Activated CD4-positive, alpha-beta T cell treated with anti-CD3 and anti-CD28 coated beads, Interleukin-2, Interleukin-6, amounts not matched to agents 100 ng/mL and 50 ng/mL, durations not matched to agents 16 hours and 8 hours (primary cell): ENCODE data around the gene TNNT3.
"Not testable (repeated sequence)": the region's sequence is repeated elsewhere in the genome, so short reads cannot be mapped to it uniquely, and the experiment has no call there.

Source experiments
- DNase-seq: peaks from one replicate; pipeline ENCODE4 v3.0.0-alpha.2; 2020

TNNT3 gene

DNA sequence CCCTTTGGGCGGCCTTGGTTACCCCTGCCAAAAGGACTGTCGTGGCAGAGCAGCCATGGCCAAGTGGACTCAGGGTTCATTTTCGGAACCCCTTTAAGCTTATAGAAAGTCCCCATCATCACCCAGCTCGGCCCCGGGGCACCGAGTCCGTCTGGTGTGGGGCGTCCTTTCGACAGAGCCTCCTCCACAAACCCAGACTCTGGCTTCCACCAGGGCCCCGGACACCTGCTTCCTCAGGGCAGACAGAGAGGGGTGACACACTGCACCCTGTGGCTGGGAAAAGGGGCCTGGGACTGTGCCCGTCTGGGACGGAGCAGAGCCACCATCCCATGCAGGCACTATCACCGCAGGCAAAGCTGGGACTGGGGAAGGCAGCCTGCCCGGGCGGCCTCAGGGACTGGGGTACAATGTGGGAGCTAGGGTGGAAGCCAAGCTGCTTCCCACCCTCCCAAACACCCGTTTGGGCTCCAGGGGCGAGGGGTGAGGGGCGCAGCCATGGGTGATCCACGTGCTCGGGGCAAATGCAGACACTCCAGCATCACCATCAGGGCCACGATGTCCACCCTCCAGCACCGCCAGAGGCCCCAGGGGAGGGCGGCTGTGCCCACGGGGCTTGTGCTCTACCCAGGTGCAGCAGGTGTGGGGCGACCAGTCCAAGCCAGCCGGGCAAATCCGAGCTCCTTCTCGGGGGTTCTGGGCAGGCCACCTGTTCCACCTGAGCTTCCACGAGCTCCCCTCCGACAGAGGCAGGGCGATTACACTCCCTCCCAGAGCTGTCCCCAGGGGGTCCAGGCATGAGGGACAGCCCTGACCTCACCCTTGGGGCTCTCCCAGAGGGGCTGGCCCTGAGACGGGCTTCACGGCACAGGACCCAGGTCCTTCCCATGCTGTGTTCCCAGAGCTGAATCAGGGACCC, 15.9 kb downstream of the TNNT3 start:
- no peak for DNase-seq

DNA sequence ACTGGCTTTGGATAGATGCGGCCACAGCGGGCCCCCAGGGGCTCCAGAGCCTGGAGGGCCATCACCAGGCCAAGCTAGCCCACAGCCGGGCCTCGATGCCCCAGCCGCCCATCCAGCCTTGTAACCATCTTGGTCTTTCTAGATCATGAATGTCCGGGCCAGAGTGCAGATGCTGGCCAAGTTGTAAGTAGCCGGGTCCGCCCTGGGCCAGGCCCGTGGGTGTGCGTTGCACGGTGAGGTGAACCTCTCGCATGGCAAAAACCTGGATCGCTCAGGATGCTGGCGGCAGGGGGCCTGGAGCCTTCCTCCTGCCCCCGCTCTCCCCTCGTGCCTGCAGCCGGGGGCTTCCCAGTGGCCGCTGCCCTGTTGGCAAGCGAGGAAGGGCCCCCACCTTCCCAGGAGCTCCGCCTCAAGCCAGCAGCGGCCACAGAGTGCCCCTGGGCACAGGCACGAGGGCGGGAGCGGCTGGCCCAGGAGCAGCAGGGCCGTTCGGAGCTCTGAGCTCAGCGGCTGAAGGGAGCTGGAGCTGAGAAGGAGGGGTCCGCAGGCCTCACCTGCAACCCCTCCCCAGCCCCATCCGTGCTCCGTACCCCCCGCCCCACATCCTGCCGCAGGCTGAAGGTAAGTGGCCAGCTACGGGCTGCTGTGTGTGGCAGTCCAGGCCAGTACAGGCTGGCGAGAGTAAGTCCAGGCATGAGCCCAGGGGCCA, 16.7 kb downstream of the TNNT3 start:
- no peak for DNase-seq

DNA sequence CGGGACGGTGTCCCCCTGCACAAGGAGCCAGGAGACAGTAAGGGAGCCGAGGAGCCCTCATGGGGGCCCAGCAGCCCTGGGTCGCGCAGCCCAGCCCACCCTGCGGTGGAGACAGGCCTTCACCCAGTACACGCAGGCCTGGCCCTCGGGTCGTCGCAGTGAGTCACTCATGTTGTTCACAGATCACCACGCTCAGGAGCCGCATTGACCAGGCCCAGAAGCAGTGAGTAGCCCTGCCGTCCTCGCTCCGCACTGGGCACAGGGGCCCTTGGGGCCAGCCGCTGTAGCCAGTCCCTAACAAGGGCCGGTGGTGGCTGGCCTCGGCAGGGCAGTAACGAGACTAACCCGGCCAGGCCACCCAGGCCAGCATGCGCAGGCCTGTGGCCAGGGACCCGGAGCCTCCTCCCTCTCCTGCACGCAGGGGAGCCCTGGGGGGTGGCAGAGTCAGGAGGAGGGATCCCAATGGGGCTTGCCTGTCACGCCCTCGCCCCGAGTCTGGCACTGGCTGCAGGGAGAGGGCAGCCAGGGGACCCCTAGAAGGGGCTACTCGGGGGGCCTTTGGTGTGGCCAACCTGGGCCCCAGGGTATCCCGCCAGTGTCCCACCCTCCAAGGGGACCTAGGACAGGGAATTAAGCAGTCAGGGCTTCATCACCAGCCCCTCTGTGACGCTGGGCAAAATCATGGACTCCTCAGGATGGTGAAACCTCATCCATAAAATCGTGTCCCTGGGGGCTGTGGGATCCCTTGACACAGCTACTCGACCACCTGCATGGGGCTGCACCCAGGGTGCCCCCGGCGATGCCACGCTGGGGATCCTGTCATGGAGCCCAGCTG, 17.5 kb downstream of the TNNT3 start:
- DNase-seq: no peak

DNA sequence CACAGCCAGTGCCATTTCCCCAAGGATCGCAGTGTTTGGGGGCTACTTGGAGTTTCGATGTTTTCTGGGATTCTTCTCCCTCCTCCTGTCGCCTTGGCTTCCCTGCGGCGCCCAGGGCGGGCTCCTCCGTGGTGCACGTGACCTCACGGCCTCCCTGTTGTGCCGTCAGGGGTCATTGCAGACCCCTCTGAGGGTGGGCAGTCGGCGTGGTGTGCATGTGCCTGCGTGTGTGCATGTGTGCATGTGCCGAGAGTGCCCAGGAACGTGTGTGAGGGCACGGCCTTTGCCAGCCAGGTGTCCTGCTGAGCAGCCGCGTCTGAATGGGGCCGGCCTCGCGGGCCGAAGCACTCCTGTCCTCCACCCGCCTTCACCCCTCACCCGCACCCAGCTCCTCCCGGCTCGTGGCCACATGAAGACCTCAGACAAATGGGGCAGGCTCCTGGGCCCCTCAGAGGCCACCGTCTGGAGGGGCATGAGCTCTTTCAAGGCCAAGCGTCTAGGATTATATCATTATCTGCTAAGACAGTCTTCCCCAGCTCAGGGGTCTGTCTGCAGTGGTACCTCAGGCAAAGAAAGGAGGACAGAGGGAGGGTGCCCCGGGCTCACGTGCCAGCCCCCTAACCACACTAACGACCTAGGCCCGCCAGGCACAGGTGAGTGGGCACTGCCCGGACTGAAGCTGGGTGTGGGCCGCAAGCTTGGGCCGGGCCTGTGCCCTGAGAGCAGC, 18.3 kb downstream of the TNNT3 start:
- DNase-seq: no peak

DNA sequence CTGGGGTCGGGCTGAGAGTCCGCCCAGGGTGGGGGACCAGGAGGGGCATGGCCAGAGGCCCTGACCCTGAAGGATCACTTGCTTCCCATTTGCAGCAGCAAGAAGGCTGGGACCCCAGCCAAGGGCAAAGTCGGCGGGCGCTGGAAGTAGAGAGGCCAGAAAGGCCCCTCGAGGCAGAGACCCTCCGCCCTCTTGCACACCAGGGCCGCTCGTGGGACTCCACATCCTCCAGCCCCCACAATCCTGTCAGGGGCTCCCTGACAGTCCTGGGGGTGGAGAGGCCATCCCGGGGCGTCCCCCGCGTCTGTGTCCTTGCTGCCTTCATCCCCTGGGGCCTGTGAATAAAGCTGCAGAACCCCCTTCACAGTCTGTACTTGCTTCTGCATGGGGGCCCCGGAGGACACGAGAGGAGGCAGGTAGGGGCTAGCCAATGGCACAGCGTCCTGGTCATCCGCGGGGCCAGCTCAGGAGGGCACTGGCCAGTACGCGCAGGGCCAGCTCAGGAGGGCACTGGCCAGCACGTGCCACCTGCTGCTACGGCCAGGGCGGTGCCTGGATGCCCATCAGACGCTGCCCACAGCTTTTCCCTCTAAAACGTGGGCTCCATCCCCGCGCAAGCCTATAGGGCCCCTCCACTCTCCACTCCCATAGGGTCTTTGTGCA, 19.0 kb downstream of the TNNT3 start:
- DNase-seq: no peak

DNA sequence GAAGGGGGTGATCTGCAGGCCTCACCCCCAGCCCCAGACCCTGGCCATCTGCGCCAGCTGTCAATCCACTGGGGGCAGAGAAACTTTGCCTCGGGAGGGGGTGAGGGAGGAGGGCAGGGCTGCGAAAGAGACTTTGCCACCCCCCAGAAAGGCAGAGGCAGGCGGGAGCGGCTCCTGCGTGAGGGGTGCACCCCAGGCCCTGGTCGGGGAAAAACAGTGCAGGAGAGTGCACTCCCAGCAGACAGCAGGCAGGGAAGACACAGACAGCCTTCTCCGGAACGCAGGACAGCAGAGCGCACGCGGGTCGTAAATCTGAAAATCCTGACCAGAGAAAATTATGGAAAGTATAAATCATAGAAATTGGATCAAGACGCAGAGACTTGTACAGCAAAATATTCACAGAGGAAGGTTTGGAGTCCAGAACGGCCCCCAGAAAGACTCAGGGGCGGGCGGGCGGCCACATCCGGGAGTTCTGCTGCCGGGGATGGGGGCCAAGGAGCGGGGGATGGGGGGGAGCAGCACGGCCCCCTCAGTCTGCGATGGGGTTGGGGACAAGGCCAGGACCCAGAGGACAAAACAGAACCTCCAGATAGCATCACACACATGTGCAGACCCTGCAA, 19.6 kb downstream of the TNNT3 start:
- DNase-seq: no peak

DNA sequence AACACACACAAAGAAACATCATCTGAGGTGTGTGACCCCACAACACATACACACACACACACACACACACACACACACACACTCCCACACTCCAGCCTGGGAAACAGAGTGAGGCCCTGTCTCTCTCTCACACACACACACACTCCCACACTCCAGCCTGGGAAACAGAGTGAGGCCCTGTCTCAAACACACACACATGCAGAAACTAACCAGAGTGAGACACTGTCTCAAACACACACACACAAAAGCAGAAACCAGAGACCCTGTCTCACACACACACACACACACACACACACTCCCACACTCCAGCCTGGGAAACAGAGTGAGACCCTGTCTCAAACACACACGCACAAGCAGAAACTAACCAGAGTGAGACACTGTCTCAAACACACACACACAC, 20.3 kb downstream of the TNNT3 start:
- DNase-seq: not testable (repeated sequence)

DNA sequence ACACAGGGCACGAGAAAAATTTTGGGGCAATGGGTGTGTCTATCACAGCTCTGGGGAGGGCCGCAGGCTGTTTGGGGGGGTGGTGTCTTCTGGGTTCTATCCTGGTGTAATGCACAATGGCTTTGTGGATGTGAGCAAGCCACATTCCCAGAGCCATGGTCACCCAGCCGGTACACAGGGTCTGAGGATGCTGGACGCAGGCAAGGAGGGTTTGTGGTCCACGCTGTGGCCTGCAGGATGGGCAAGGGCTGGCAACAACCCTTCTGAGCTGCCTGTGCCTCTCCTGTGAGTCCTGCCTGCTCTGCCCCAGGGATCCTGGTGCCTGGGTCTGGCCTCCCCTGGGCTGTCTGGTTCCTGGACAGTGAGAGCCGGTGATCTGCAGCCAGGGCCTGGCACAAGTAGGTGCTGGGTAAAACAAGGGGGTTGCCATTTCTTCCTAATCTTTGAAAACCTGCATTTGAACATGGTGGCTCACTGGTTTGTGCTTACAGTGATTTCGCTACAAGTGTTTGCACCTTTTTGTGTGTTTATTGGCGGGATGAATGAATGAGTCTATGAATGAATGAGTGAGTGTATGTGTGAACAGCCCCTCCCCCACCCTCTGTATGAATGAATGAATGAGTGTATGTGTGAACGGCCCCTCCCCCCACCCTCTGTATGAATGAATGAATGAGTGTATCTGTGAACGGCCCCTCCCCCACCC, 23.2 kb downstream of the TNNT3 start:
- DNase-seq: no peak

DNA sequence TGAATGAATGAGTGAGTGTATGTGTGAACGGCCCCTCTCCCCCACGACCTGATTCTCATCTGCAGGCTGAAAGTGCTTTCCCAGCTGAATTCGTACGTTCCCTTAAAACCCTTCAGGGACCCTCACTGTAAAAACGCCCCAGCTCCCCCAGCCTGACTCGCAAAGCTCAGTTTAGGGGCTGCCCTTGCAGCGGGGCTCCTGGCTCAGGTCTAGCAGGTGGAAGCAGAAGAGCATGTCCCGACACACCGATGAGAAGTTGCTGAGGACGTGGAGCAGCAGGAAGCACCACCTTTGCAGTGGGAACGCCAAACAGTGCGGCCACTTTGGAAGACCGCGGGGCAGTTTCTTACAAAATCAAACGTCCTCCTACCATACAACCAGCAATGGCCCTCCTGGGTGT, 24.1 kb downstream of the TNNT3 start:
- DNase-seq: no peak

DNA sequence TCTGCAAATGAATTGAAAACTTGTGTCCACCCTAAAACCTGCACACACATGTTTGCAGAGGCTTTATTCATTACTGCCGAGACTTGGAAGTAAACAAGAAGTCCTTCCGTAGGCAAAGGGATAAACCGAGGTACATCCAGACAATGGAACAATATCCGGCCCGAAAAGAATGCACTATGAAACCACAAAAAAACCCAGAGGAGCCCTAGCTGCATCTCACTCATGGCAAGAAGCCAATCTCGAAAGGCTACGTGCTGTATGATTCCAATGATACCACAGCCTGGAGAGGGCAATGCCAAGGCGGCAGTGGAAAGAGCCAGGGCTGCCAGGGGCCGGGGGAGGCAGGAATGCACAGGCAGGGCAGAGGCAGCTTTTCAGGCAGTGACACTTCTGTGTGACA, 24.5 kb downstream of the TNNT3 start:
- no peak for DNase-seq

DNA sequence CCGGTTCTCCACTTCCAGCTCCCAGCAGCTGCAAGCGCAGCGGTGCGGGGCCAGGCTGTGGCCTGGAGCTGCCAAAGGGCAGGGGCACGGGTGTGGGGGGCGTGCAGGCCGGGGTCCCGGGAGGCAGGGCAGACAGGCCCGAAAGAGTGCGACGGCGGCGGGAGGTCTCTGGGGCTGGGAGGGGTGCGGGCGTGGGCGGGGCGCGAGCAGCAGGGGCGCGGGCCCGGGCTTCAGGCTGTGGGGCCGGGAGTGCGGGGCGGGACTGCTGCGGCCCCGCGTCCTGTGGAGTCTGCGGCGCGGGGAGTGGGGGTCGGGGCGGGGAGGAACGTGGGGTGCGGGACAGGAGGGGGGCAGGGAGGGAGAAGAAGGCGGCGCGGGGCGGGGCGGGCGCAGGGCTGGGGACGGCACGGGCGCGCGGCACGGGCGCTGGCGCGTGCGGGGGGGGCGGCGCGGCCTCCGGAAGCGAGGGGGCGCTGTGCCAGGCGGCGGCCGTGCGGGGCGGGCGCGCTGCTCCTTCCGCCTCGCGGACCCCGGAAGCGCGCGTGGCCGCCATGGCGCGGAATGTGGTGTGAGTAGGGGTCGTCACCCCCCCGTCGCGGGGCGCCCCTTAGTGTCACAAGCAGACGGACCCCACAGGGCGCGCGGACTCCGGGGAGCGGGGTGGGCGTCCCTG, 27.4 kb downstream of the TNNT3 start, which contains the start of gene MRPL23:
TSS of gene MRPL23 (plus strand) at position 521 of the 673 bp plus-strand sequence. CDS start at position 552, 31 bp downstream.
- no peak for DNase-seq

DNA sequence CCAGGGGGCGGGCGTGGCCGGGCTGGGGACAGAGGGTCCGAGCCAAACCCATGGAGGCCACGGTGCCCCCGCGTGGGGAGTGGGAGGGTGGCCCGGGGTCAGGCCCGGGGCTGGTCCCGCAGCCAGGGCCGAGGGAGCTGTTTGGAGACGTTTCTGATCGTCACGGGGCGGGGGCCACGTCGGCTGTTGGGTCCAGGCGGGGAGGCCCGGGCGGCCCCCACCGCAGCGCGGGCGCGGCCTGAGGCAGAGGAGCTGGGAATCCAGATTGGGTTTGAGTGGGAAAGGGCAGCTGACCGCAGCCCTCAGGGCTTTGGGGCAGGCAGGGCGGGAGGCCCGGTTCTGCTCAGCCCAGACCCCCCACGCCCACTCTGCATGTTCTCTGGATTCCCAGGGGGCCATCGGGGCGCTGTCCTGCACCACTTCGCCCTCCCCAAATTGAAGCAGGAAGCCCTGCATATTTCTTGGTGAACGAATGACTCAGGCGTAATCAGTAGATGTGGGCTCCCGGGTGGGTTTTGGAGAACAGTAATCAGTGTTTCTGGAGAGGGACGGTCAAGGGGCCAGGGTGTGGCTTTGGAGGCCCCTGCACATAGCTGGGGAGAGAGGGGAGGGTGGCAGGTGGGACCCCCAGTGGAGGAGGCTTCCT, 28.2 kb downstream of the TNNT3 start:
- no peak for DNase-seq

DNA sequence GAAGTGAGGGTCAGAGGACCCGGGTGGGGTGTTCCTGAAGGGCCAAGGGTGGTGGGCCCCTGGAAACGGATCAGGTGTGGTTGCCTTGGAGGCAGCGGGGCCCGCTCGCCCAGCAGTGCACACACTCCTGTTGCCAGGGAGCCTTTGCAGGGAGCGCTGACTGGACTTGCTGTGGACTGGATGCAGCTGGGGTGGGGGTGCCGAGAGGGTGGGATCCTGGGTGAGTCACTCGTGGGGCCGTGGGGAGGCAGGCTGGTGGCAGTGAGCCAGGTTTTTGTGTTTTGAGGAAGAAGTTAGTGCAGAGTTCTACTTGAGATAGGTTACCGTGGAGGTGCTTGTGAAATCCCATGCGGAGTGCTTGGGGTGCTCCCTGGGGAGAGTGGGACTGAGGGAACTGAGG, 28.9 kb downstream of the TNNT3 start:
- DNase-seq: no peak

DNA sequence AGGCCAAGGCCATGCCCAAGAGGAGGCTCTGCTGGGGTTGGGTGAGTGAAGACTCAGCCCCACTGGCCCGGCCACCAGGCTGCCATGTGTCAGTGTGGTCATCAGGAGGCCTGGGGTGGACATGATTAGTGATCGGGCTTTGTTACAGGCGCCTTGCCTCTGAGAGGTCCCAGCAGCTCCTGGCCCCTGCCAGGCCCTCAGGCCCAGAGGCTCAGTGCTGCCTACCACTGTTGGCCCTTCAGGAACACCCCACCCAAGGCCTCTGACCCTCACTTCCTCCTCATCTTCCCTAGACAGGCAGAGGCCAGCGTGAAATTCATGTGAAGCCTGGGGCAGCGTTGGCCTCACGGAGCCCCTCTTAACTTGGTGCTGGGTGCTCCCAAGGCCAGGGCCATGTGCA, 29.8 kb downstream of the TNNT3 start:
- no peak for DNase-seq

DNA sequence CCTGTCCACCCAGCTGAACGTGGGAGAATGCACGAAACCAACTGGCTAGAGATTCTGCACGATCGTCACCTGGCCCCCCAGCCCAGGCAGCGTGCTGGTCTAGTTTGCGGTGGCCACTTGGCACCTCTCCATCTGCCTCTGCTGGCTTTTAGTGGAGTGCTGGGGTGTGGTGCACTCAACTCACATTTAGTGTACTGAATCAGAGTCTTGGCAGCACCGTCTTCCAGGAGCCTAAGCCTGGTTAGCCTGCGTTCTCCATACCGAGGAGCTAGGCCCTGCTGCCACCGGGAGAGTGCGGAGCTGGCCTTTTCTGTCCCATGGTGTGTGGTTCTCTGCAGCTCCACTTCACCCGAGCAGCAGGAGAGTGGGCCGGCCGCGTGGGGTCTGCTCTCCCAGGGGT, 30.4 kb downstream of the TNNT3 start:
- DNase-seq: no peak

DNA sequence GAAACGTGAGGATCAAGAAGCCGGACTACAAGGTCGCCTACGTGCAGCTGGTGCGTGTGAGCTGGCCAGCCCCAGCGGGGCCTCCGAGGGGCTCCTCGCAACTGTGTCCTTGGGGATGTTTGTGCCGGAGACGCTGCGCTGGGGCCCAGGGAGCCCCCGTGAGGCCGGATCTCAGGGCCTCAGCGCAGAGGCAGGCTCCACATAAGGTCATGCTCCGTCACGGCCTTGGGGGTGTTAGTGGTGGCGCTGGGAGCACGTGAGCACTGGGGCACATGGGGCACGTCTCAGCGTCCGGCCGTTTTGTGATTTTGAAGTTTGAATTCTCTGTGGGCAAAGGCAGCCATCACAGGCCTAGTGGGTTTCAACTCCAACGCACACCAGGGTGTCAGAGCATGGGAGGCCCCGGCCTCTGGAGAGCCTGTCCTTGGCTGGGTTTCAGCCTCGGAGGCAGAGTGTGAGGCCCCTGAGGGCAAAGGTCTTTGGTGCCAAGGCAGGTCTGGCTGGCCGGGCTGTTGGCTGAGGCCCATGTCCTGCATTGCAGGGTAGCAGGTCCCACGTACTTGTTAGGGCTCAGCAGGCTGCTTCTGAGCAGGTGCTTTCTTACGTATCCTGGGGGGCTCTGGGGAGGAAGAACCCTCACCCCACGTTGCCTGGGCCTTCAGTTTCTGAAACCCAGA, 33.4 kb downstream of the TNNT3 start:
- DNase-seq: no peak

DNA sequence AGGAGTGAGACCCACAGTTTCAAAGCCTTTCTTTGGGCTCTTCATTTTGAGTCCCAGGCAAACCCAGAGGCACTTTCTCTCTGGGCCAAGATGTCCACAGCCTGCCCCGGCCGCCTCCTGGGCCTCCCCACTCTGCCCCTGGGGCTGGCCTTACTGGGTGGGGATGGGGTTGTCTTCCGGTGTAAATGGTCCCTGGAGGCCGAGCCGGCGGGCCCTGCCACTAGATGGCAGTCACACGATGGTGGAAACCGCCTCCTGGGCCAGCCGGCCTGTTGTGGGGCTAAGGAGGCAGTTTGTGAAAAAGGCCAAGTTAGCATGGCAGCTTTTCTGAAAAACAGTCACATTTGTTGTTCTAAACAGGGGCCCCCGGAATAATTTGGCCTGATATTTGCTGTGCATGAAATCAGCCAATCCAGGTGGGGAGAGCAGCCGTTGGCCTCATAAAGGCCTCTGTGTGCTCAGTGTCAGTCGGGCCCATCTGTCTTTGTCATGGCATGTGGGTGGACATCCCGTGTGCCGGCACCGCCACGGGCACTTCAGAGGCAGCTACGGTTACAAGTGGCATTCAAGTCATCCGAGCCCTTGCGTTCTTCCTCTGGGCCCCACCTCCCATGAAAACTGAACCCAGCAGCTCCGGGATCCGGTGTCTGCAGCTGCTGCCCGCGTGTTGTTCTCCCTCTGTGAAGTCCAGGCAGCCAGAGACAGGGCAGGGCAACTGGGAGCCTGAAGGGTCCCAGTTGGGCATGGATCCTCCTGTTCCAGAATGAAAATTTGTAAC, 34.2 kb downstream of the TNNT3 start:
- no peak for DNase-seq

DNA sequence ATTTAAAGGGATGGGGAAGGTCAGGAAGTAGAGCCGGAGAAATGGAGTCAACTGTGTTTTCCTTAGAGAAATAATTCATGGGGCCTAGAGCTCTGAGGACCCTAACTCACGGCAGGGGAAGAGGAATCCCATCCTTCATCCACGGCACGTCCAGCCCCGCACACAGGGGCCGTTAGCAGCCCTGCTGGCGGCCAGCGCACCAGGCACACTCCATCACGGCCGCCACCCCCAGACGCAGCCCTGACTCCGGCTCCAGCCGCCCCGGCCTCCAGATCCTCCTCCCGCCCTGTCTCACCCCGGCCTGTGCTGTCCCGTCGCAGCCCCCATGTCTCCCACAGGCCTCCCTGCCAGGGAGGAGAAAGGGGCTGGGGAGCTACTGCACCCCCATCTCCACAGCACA, 38.9 kb downstream of the TNNT3 start:
- DNase-seq: no peak
